ENCODE measurements around the gene SHTN1.

The SHTN1 gene

DNA sequence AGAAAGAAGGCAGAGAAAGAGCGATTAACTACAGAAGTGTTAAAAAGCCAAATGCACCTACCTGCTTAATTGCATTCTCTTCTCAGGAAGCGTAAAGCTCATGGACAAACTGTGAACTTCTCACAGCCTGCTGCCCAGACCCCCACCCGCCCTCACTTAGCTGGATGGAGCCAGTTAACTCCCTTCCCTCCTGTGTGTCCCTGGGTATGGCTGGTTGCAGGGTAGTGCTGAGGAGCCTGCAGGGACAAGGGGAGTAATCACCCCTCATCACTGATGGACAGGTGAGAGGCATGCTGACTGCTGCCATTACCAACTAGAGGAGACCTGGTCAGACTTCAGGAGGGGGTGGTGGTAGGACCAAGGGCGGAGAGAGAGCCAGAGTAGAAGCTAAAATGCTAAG is 118.2 kb downstream of the SHTN1 start:
- FAIRE-seq (no peak), DNase-seq (ENCODE audit: insufficient read length, low spot score) (no peak)
- TF ChIP-seq POLR2A (IDR thresholded peaks at IDR 0.05; ENCODE audit: low read depth, low read length) (no peak), POU2F2 (IDR thresholded peaks at IDR 0.05; ENCODE audit: low read depth, low read length) (no peak), PAX5 (IDR thresholded peaks at IDR 0.05; ENCODE audit: insufficient read depth, low read length, severe bottlenecking) (no peak), SPI1 (IDR thresholded peaks at IDR 0.05; ENCODE audit: low read depth, low read length) (no peak), TAF1 (IDR thresholded peaks at IDR 0.05; ENCODE audit: low read depth, low read length) (no peak), POLR2AphosphoS5 (IDR thresholded peaks at IDR 0.05; ENCODE audit: low read depth, low read length) (no peak)

- no peak for FAIRE-seq
- no peak for TF ChIP-seq PAX5 (IDR thresholded peaks at IDR 0.05; ENCODE audit: insufficient read depth, low read length, severe bottlenecking)
- TF ChIP-seq TAF1 (IDR thresholded peaks at IDR 0.05; ENCODE audit: low read depth, low read length): no peak
- TF ChIP-seq POLR2AphosphoS5 (IDR thresholded peaks at IDR 0.05; ENCODE audit: low read depth, low read length): no peak
- no peak for TF ChIP-seq SPI1 (IDR thresholded peaks at IDR 0.05; ENCODE audit: low read depth, low read length)
- TF ChIP-seq POU2F2 (IDR thresholded peaks at IDR 0.05; ENCODE audit: low read depth, low read length): no peak
- TF ChIP-seq POLR2A (IDR thresholded peaks at IDR 0.05; ENCODE audit: low read depth, low read length): no peak
These were observed 122.3 kb downstream of the SHTN1 start for GRCh38 chr10:116882639-116883038.

GRCh38 chr10:116880716-116881482 is 124.1 kb downstream of the SHTN1 start:
- no peak for TF ChIP-seq PAX5 (IDR thresholded peaks at IDR 0.05; ENCODE audit: insufficient read depth, low read length, severe bottlenecking)
- TF ChIP-seq POLR2AphosphoS5 (IDR thresholded peaks at IDR 0.05; ENCODE audit: low read depth, low read length): no peak
- no peak for TF ChIP-seq POLR2A (IDR thresholded peaks at IDR 0.05; ENCODE audit: low read depth, low read length)
- TF ChIP-seq POU2F2 (IDR thresholded peaks at IDR 0.05; ENCODE audit: low read depth, low read length): no peak
- TF ChIP-seq TAF1 (IDR thresholded peaks at IDR 0.05; ENCODE audit: low read depth, low read length): no peak
- no peak for TF ChIP-seq SPI1 (IDR thresholded peaks at IDR 0.05; ENCODE audit: low read depth, low read length)
- no peak for DNase-seq (ENCODE audit: insufficient read length, low spot score)
- no peak for FAIRE-seq

More at GRCh38 chr10:116882639-116883038, 122.3 kb downstream of the SHTN1 start:
- no peak for DNase-seq (ENCODE audit: insufficient read length, low spot score)

- no peak for DNase-seq (ENCODE audit: insufficient read length, low spot score)
These were observed 125.2 kb downstream of the SHTN1 start for GRCh38 chr10:116879817-116880216.

DNA sequence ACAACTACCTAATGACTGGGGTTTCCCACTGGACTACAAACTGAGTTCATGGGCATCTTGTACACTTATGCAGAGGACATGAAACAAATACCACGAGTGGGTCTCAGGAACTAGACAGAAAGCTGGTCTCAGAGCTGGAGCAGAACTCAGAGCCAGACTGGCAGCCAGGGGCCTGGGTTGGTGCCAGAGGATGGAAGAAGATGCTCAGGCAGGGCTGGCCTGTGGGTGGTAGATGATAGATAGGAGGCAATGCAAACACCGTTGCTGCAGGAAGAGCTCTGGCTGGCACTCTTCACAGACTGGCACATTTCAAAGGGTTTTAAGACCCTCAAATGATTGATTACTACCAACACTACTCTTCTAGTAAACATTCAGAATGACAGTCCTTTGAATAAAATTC is 126.9 kb downstream of the SHTN1 start:
- TF ChIP-seq POU2F2 (IDR thresholded peaks at IDR 0.05; ENCODE audit: low read depth, low read length) (no peak), POLR2AphosphoS5 (IDR thresholded peaks at IDR 0.05; ENCODE audit: low read depth, low read length) (no peak), TAF1 (IDR thresholded peaks at IDR 0.05; ENCODE audit: low read depth, low read length) (no peak), POLR2A (IDR thresholded peaks at IDR 0.05; ENCODE audit: low read depth, low read length) (no peak), PAX5 (IDR thresholded peaks at IDR 0.05; ENCODE audit: insufficient read depth, low read length, severe bottlenecking) (no peak), SPI1 (IDR thresholded peaks at IDR 0.05; ENCODE audit: low read depth, low read length) (no peak)
- FAIRE-seq: no peak

More at GRCh38 chr10:116879817-116880216, 125.2 kb downstream of the SHTN1 start:
- TF ChIP-seq POLR2AphosphoS5 (IDR thresholded peaks at IDR 0.05; ENCODE audit: low read depth, low read length): no peak
- no peak for TF ChIP-seq PAX5 (IDR thresholded peaks at IDR 0.05; ENCODE audit: insufficient read depth, low read length, severe bottlenecking)
- no peak for TF ChIP-seq POU2F2 (IDR thresholded peaks at IDR 0.05; ENCODE audit: low read depth, low read length)
- no peak for TF ChIP-seq SPI1 (IDR thresholded peaks at IDR 0.05; ENCODE audit: low read depth, low read length)
- no peak for TF ChIP-seq TAF1 (IDR thresholded peaks at IDR 0.05; ENCODE audit: low read depth, low read length)
- TF ChIP-seq POLR2A (IDR thresholded peaks at IDR 0.05; ENCODE audit: low read depth, low read length): no peak
- FAIRE-seq: no peak

DNA sequence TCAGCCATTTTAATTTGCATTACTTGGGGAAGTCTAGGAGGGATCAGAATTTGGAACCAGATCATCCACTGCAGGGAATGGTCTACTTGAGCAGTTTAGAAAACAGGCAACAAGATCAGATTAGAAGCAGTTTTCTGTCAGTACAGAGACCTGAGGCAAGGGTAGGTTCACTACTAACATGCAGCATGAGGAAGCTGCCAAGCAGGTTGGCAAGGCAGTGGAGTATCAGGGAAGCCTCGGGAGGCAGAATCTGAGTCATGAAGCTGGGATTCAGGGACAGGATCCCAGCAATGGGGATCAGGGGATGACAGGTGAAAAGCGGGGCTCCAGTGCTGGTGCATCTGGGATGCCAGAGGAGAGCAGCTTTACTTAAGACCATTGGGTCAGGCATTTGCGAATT is 127.6 kb downstream of the SHTN1 start:
- DNase-seq (ENCODE audit: insufficient read length, low spot score): no peak
- TF ChIP-seq TAF1 (IDR thresholded peaks at IDR 0.05; ENCODE audit: low read depth, low read length) (no peak), POLR2A (IDR thresholded peaks at IDR 0.05; ENCODE audit: low read depth, low read length) (no peak), POU2F2 (IDR thresholded peaks at IDR 0.05; ENCODE audit: low read depth, low read length) (no peak), PAX5 (IDR thresholded peaks at IDR 0.05; ENCODE audit: insufficient read depth, low read length, severe bottlenecking) (no peak), POLR2AphosphoS5 (IDR thresholded peaks at IDR 0.05; ENCODE audit: low read depth, low read length) (no peak), SPI1 (IDR thresholded peaks at IDR 0.05; ENCODE audit: low read depth, low read length) (no peak)
- FAIRE-seq: no peak

More for the DNA sequence above, 126.9 kb downstream of the SHTN1 start:
- no peak for DNase-seq (ENCODE audit: insufficient read length, low spot score)

- DNase-seq (ENCODE audit: insufficient read length, low spot score) (no peak), FAIRE-seq (no peak)
- TF ChIP-seq POLR2AphosphoS5 (IDR thresholded peaks at IDR 0.05; ENCODE audit: low read depth, low read length) (no peak), SPI1 (IDR thresholded peaks at IDR 0.05; ENCODE audit: low read depth, low read length) (no peak), POLR2A (IDR thresholded peaks at IDR 0.05; ENCODE audit: low read depth, low read length) (no peak), PAX5 (IDR thresholded peaks at IDR 0.05; ENCODE audit: insufficient read depth, low read length, severe bottlenecking) (no peak)
These were observed 129.1 kb downstream of the SHTN1 start for GRCh38 chr10:116875897-116876296.

DNA sequence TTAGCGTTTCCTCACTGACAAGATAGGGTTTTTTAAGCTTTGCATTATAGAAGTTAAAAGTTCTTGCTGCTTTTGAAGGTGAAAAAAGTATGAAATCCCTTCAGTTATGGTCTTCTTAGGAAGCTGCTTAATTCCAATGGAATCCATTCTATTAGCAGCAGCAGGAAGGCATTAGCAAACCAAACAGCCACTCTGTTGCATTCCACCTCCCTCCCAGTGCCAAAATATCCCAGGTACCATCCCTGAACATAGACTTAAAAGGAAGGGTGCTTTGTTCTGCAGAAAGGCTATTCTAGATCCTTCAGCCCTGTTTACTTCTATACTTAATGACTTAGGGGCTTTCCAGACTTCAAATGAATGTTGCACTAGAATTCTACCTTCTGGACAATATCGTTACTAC is 131.9 kb downstream of the SHTN1 start:
- no peak for TF ChIP-seq POU2F2 (IDR thresholded peaks at IDR 0.05; ENCODE audit: low read depth, low read length)
- TF ChIP-seq TAF1 (IDR thresholded peaks at IDR 0.05; ENCODE audit: low read depth, low read length): no peak
- no peak for TF ChIP-seq POLR2A (IDR thresholded peaks at IDR 0.05; ENCODE audit: low read depth, low read length)
- TF ChIP-seq POLR2AphosphoS5 (IDR thresholded peaks at IDR 0.05; ENCODE audit: low read depth, low read length): no peak
- TF ChIP-seq PAX5 (IDR thresholded peaks at IDR 0.05; ENCODE audit: insufficient read depth, low read length, severe bottlenecking): no peak
- no peak for TF ChIP-seq SPI1 (IDR thresholded peaks at IDR 0.05; ENCODE audit: low read depth, low read length)
- no peak for DNase-seq (ENCODE audit: insufficient read length, low spot score)
- no peak for FAIRE-seq

DNA sequence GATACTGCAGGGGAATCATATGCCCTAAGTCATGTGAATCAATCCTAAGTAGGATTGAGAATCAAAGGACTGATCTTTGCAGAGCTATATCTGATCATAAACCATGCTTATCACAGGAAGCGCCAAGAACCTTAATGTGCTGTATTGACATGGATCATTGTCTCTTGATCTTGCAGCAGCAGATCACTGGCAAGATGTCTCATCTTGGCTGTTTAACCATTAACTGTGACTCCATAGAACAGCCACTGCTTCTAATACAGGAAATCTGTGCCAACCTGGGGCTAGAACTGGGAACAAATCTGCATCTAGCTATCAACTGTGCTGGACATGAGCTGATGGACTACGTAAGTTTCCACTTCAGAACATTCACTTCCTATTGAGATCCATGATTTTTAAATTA is 134.0 kb downstream of the SHTN1 start:
- no peak for FAIRE-seq
- no peak for DNase-seq (ENCODE audit: insufficient read length, low spot score)
- TF ChIP-seq PAX5 (IDR thresholded peaks at IDR 0.05; ENCODE audit: insufficient read depth, low read length, severe bottlenecking) (no peak), POLR2A (IDR thresholded peaks at IDR 0.05; ENCODE audit: low read depth, low read length) (no peak), POLR2AphosphoS5 (IDR thresholded peaks at IDR 0.05; ENCODE audit: low read depth, low read length) (no peak), SPI1 (IDR thresholded peaks at IDR 0.05; ENCODE audit: low read depth, low read length) (no peak), POU2F2 (IDR thresholded peaks at IDR 0.05; ENCODE audit: low read depth, low read length) (no peak), TAF1 (IDR thresholded peaks at IDR 0.05; ENCODE audit: low read depth, low read length) (no peak)

Data from GM12891 (cell line).